Naive thymus-derived CD4-positive, alpha-beta T cell (primary cell): ENCODE results near the gene LRRN3. TPM values are rescaled to one million over a fixed set of nuclear protein-coding genes. Genes with fewer than 3 reads are reported as not detected.
A peak's percentile ranks its signal among the peaks of the same experiment; 100 is the strongest.

Source experiments
- ATAC-seq: fragments of 150-1000 bp; cut with Tn5 transposase; 2 replicates; pipeline ENCODE4 v1.10.0; 2021; ENCODE audit warnings: mild to moderate bottlenecking, moderate library complexity
- CTCF ChIA-PET: fragments of 350-600 bp; sonication (Branson Sonifier 250); formaldehyde crosslinking; loops from one replicate; lab custom pipeline; 2021; ENCODE audit warnings: antibody characterized with exemption; lab: Charles Lee
- POLR2A ChIA-PET: fragments of 350-600 bp; sonication (Branson Sonifier 250); formaldehyde crosslinking; loops from one replicate; lab custom pipeline; 2021; ENCODE audit warnings: antibody characterized with exemption, inconsistent platforms; lab: Charles Lee
- DNase-seq, 9 donors: peaks; one replicate each; pipeline versions ENCODE4 v3.0.0 to v3.0.0-alpha.2; 2020 to 2022; ENCODE audit warnings: mixed read lengths in 1 of 9
- H3K27ac ChIP-seq: one replicate; pipeline ENCODE4 v1.7.0; 2013; ENCODE audit warnings: mild to moderate bottlenecking, low read depth, low read length, moderate library complexity
- H3K27me3 ChIP-seq, 2 donors: one replicate each; pipeline ENCODE4 v1.7.0; 2013; ENCODE audit warnings: low read length in 2 of 2, mild to moderate bottlenecking in 2 of 2, moderate library complexity in 2 of 2; ENCODE audit not compliant: control insufficient read depth in 2 of 2, insufficient read depth in 2 of 2
- H3K36me3 ChIP-seq, 3 experiments: 1 replicate in 2 of 3; 2 replicates in 1 of 3; pipeline ENCODE4 v1.7.0; 2013; ENCODE audit warnings: low read length in 3 of 3, mild to moderate bottlenecking in 3 of 3, moderate library complexity in 1 of 3; ENCODE audit not compliant: insufficient read depth in 3 of 3, control insufficient read depth in 2 of 3
- H3K4me1 ChIP-seq, 2 donors: one replicate each; pipeline ENCODE4 v1.7.0; 2013; ENCODE audit warnings: low read length in 2 of 2, mild to moderate bottlenecking in 2 of 2, moderate library complexity in 1 of 2; ENCODE audit not compliant: control insufficient read depth in 2 of 2, insufficient read depth in 2 of 2
- H3K4me3 ChIP-seq: 2 replicates; pipeline ENCODE4 v1.7.0; 2013; ENCODE audit warnings: mild to moderate bottlenecking, low read length
- H3K9me3 ChIP-seq, 3 experiments: 1 replicate in 2 of 3; 2 replicates in 1 of 3; pipeline ENCODE4 v1.7.0; 2013; ENCODE audit warnings: low read length in 3 of 3; ENCODE audit not compliant: control insufficient read depth in 2 of 3
- H3K27ac Mint-ChIP-seq, 9 donors: one replicate each; pipeline ENCODE4 v1.8.0; 2020 to 2022; ENCODE audit warnings: mixed read lengths in 9 of 9, mild to moderate bottlenecking in 8 of 9, moderate library complexity in 5 of 9, inconsistent platforms in 2 of 9
- H3K27me3 Mint-ChIP-seq, 5 donors: one replicate each; pipeline ENCODE4 v1.8.0; 2021 to 2022; ENCODE audit warnings: mixed read lengths in 5 of 5, mild to moderate bottlenecking in 1 of 5
- H3K36me3 Mint-ChIP-seq, 5 donors: one replicate each; pipeline ENCODE4 v1.8.0; 2020 to 2022; ENCODE audit warnings: mixed read lengths in 5 of 5, mild to moderate bottlenecking in 3 of 5, inconsistent platforms in 1 of 5
- H3K4me1 Mint-ChIP-seq, 7 donors: one replicate each; pipeline ENCODE4 v1.8.0; 2020 to 2022; ENCODE audit warnings: mixed read lengths in 7 of 7, mild to moderate bottlenecking in 3 of 7, inconsistent platforms in 1 of 7
- H3K4me3 Mint-ChIP-seq, 10 donors: one replicate each; pipeline ENCODE4 v1.8.0; 2020 to 2022; ENCODE audit warnings: mild to moderate bottlenecking in 10 of 10, mixed read lengths in 10 of 10, moderate library complexity in 6 of 10, inconsistent platforms in 2 of 10
- H3K9me3 Mint-ChIP-seq, 11 donors: one replicate each; pipeline ENCODE4 v1.8.0; 2020 to 2022; ENCODE audit warnings: mixed read lengths in 11 of 11, mild to moderate bottlenecking in 4 of 11, inconsistent platforms in 1 of 11, moderate library complexity in 1 of 11
- intact Hi-C, 2 donors: fragments of 100-400 bp; cut with micrococcal nuclease; formaldehyde crosslinking; loops; one replicate each; pipeline ENCODE4 v1.15.1; 2023
- polyA plus RNA-seq, 2 donors: library from polyadenylated mRNA; unstranded; fragments of 300-500 nt; fragmentation: Illumina TruSeq; gene quantifications; one replicate each; pipeline ENCODE4 v1.2.3, GENCODE V29; 2021
- total RNA-seq, 6 experiments: library from RNA in 5 of 6; stranded (reverse) in 5 of 6; gene quantifications; 1 replicate in 5 of 6; 2 replicates in 1 of 6; pipeline ENCODE4 v1.2.3 and lab custom pipeline; 2021 to 2026

The LRRN3 gene
- total and polyA plus RNA-seq, 7 experiments from 2014 or later, result 7.6 to 288 (median 173) TPM

DNA sequence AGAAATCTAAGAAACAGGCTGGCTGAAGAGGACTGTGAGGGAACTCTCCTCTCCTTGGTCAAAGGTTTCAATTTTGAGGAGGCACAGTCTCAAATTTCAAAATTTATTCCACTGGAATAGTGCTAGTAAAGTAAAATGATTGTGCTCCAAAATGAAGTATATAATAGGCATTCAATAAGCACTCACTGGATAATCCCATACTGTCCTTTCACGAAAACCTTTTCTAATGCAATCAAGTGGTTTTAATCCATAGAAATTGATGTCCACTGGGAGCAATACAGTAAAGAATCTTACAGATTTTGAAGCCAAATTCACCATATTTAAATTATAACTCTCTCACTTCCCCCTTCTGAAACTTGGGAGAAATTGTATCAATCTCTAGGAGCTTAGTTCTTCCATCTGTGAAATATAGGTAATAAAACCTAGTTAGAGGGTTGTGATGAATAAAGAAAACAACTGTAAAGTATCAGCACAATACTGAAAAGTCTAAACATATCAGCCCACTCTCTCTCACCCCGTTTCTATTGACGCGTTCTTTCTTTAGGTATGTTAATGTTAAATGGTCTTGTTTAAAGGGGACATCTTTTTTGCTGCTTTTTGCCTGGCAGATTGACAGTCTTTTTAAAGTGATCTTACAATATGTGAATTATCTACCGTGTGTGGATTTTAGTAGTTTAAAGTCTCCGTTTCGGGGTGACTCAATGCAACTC, 40.8 kb upstream of the LRRN3 start:
- Mint-ChIP-seq H3K4me1 (peaks cover 3 to 46% (median 28%) of the 10 kb centered on the region in 7 donors), H3K4me3 (no peak overlapping the region), H3K27ac (no peak overlapping the region), H3K9me3 (peaks cover 0 to 5% (median 0%) of the 10 kb centered on the region in 11 donors), H3K27me3 (no peaks in the 10 kb centered on the region), H3K36me3 (peaks cover 0 to 22% (median 3%) of the 10 kb centered on the region in 5 donors)
- Histone ChIP-seq H3K4me3 (no peak overlapping the region), H3K27ac (no peak overlapping the region), H3K9me3 (no peaks in the 10 kb centered on the region), H3K36me3 (no peaks in the 10 kb centered on the region), H3K4me1 (peaks cover 0 to 10% of the 10 kb centered on the region in 2 donors), H3K27me3 (no peaks in the 10 kb centered on the region)
- ChIA-PET POLR2A (no interaction called here), CTCF (interaction anchor here (0.9 to 1.5 kb wide), 3 partner anchors 13 to 33 kb away, joined by 3 to 4 read pairs (median 3); no protein-coding TSS in a partner anchor)
- DNase-seq (no peak), ATAC-seq (no peak)
- intact Hi-C loops, result loop anchor here in 1 of 2 donors (1.0 to 2.0 kb wide), 2 partner anchors 9 to 13 kb away; no protein-coding TSS in a partner anchor

- no peak overlapping the region for H3K27ac ChIP-seq
- H3K36me3 Mint-ChIP-seq, result peaks cover 0 to 20% (median 3%) of the 10 kb centered on the region in 5 donors
- H3K9me3 Mint-ChIP-seq, result peaks cover 0 to 5% (median 0%) of the 10 kb centered on the region in 11 donors
- peaks cover 0 to 10% of the 10 kb centered on the region in 2 donors for H3K4me1 ChIP-seq
- H3K27me3 ChIP-seq, result no peaks in the 10 kb centered on the region
- no peak overlapping the region for H3K4me3 ChIP-seq
- intact Hi-C loops, result loop anchor here in 1 of 2 donors (1.0 to 2.0 kb wide), 2 partner anchors 10 to 14 kb away; no protein-coding TSS in a partner anchor
- DNase-seq, result no peak
- H3K27ac Mint-ChIP-seq, result no peak overlapping the region
- no peak for ATAC-seq
- POLR2A ChIA-PET, result no interaction called here
- H3K4me1 Mint-ChIP-seq, result peaks cover 6 to 47% (median 33%) of the 10 kb centered on the region in 7 donors
- H3K36me3 ChIP-seq, result no peaks in the 10 kb centered on the region
- CTCF ChIA-PET, result no interaction called here
- no peak overlapping the region for H3K4me3 Mint-ChIP-seq
- H3K9me3 ChIP-seq, result no peaks in the 10 kb centered on the region
- no peaks in the 10 kb centered on the region for H3K27me3 Mint-ChIP-seq
Observed at GRCh38 chr7:111050875-111051416, 40.0 kb upstream of the LRRN3 start.

- Histone ChIP-seq H3K9me3 (no peaks in the 10 kb centered on the region), H3K4me1 (peaks cover 0 to 10% of the 10 kb centered on the region in 2 donors), H3K4me3 (no peak overlapping the region), H3K27me3 (no peaks in the 10 kb centered on the region), H3K36me3 (no peaks in the 10 kb centered on the region), H3K27ac (no peak overlapping the region)
- Mint-ChIP-seq H3K27me3 (no peaks in the 10 kb centered on the region), H3K27ac (no peak overlapping the region), H3K36me3 (peaks cover 0 to 18% (median 3%) of the 10 kb centered on the region in 5 donors), H3K9me3 (peaks cover 0 to 5% (median 0%) of the 10 kb centered on the region in 11 donors), H3K4me3 (no peak overlapping the region), H3K4me1 (peaks cover 6 to 51% (median 32%) of the 10 kb centered on the region in 7 donors)
- ATAC-seq (no peak), DNase-seq (no peak)
- intact Hi-C loops, result loop anchor here in 1 of 2 donors (2.0 kb wide), 2 partner anchors 15 to 17 kb away; no protein-coding TSS in a partner anchor
- ChIA-PET CTCF (interaction anchor here (0.6 kb wide), 2 partner anchors 112 to 329 kb away, joined by 3 to 9 read pairs; no protein-coding TSS in a partner anchor), POLR2A (interaction anchor here (1.6 kb wide), 1 partner anchor 21 kb away, joined by 5 read pairs; no protein-coding TSS in a partner anchor)
Observed at GRCh38 chr7:111051832-111052231, 39.1 kb upstream of the LRRN3 start.

GRCh38 chr7:111053035-111053434, 37.9 kb upstream of the LRRN3 start:
- Mint-ChIP-seq H3K4me1 (peaks cover 7 to 60% (median 37%) of the 10 kb centered on the region in 7 donors), H3K27ac (peak overlapping the region in 2 of 9 donors; percentile 47), H3K36me3 (peaks cover 0 to 16% (median 3%) of the 10 kb centered on the region in 5 donors), H3K4me3 (peak overlapping the region in 2 of 10 donors; percentile 19 to 31), H3K9me3 (peaks cover 0 to 6% (median 0%) of the 10 kb centered on the region in 11 donors), H3K27me3 (no peaks in the 10 kb centered on the region)
- H3K4me1 ChIP-seq, result peaks cover 0 to 10% of the 10 kb centered on the region in 2 donors
- ChIA-PET POLR2A (interaction anchor here (0.8 to 1.6 kb wide), 6 partner anchors 8 to 39 kb away, joined by 3 to 5 read pairs (median 4); no protein-coding TSS in a partner anchor), CTCF (interaction anchor here (0.8 kb wide), 1 partner anchor 53 kb away, joined by 3 read pairs; no protein-coding TSS in a partner anchor)
- H3K27ac ChIP-seq, result no peak overlapping the region
- no peak overlapping the region for H3K4me3 ChIP-seq
- intact Hi-C loops, result loop anchor here in 1 of 2 donors (2.0 kb wide), 1 partner anchor 16 kb away; no protein-coding TSS in a partner anchor
- H3K9me3 ChIP-seq, result no peaks in the 10 kb centered on the region
- no peaks in the 10 kb centered on the region for H3K27me3 ChIP-seq
- no peak for DNase-seq
- ATAC-seq, result no peak
- no peaks in the 10 kb centered on the region for H3K36me3 ChIP-seq

- H3K27ac ChIP-seq, result no peak overlapping the region
- Mint-ChIP-seq H3K9me3 (peaks cover 0 to 8% (median 0%) of the 10 kb centered on the region in 11 donors), H3K4me3 (no peak overlapping the region), H3K27ac (peak overlapping the region in 2 of 9 donors; percentile 10 to 34), H3K4me1 (peaks cover 7 to 65% (median 46%) of the 10 kb centered on the region in 7 donors), H3K27me3 (no peaks in the 10 kb centered on the region), H3K36me3 (peaks cover 0 to 16% (median under 1%) of the 10 kb centered on the region in 5 donors)
- no peaks in the 10 kb centered on the region for H3K36me3 ChIP-seq
- ATAC-seq (no peak), DNase-seq (no peak)
- no peaks in the 10 kb centered on the region for H3K27me3 ChIP-seq
- intact Hi-C loops, result loop anchor here in 1 of 2 donors (1.0 kb wide), 2 partner anchors 9 to 27 kb away; no protein-coding TSS in a partner anchor
- peaks cover 0 to 10% of the 10 kb centered on the region in 2 donors for H3K4me1 ChIP-seq
- ChIA-PET CTCF (interaction anchor here (0.6 to 1.8 kb wide), 2 partner anchors 9 to 1027 kb away, joined by 3 to 5 read pairs; no protein-coding TSS in a partner anchor), POLR2A (interaction anchor here (1.2 kb wide), 1 partner anchor 10 kb away, joined by 5 read pairs; no protein-coding TSS in a partner anchor)
- H3K4me3 ChIP-seq, result no peak overlapping the region
- H3K9me3 ChIP-seq, result no peaks in the 10 kb centered on the region
Observed at GRCh38 chr7:111056371-111056770, 34.6 kb upstream of the LRRN3 start.

DNA sequence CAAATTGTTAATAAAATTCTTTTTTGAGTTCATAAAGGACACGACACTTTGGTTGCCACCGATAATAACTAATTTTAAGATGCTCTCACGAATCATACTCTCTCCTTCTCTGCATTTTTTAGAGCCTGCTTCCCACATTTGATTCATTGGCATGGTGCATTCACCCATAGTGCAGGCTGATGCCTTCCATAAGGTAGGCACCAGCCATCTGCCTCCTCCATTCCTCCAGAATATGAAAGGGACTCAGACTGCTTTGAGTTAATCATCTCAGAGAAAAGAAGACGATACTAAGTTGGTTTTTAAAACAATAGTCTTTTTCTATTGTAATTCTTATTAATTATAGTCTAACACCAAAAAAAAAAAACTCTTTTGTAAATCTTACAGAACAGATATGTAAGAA, 33.9 kb upstream of the LRRN3 start:
- DNase-seq (no peak), ATAC-seq (no peak)
- intact Hi-C loops, result no loop called here
- peaks cover 0 to 10% of the 10 kb centered on the region in 2 donors for H3K4me1 ChIP-seq
- H3K27me3 ChIP-seq, result no peaks in the 10 kb centered on the region
- H3K27me3 Mint-ChIP-seq, result no peaks in the 10 kb centered on the region
- H3K27ac ChIP-seq, result no peak overlapping the region
- H3K9me3 ChIP-seq, result no peaks in the 10 kb centered on the region
- peak overlapping the region in 1 of 9 donors; percentile 68 for H3K27ac Mint-ChIP-seq
- no peak overlapping the region for H3K4me3 ChIP-seq
- no peak overlapping the region for H3K4me3 Mint-ChIP-seq
- peaks cover 4 to 23% (median 4%) of the 10 kb centered on the region in 5 donors for H3K36me3 Mint-ChIP-seq
- H3K9me3 Mint-ChIP-seq, result peaks cover 2 to 15% (median 4%) of the 10 kb centered on the region in 11 donors
- no peaks in the 10 kb centered on the region for H3K36me3 ChIP-seq
- H3K4me1 Mint-ChIP-seq, result peaks cover 7 to 70% (median 46%) of the 10 kb centered on the region in 7 donors
- ChIA-PET CTCF (no interaction called here), POLR2A (interaction anchor here (1.1 kb wide), 1 partner anchor 39 kb away, joined by 8 read pairs; no protein-coding TSS in a partner anchor)
